Measurements from ENCODE around the gene FXYD4. TPM values are rescaled to one million over a fixed set of nuclear protein-coding genes. Genes with fewer than 3 reads are reported as not detected.

FXYD4 gene
- total RNA-seq, 4 donors from 2014 or later: not detected

DNA sequence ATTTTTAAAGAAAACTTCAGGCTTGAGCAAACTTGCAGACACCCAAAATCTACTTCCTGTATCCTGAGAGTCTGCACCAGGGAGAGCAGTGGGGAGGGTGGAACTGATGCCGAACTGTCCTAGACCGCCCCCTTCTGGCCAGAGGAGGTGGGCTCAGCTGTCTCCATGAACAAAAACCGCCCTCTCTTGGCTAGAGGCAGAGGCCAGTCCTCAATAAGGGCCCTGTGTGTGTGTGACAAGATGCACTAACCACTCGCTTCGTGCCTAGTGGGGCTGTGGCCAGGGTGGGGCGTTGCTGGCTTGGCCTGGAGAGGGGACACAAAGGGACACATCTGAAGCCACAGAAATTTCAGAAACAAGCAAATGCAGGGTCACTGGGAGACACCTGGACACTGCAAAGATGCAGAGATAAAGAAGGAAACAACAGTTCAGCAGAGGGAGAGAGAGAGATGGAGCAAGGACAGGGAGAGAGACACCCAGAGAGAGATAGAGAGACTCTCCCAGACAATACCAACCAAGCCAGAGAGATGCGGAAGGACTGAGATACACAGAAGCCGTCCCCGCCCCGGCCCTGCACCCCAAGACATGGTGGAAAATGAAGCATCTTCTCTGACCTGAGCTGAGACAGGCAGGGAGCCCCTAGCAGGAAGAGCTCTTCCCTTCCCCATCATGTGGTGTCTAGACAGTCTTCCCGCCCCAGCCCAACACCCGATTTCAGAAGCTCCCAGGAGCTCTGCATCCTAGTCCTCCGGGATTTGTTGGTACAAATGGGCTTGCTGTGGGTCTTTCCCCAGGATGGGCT is 22.7 kb upstream of the FXYD4 start:
- H3K27ac ChIP-seq: no peak overlapping the region
- no peaks in the 10 kb centered on the region for H3K27me3 ChIP-seq
- DNase-seq: peak; percentile 86 to 95 (median 89)
- no peaks in the 10 kb centered on the region for H3K36me3 ChIP-seq
- H3K9me3 ChIP-seq: no peaks in the 10 kb centered on the region
- no peaks in the 10 kb centered on the region for H3K4me1 ChIP-seq
- H3K4me3 ChIP-seq: no peak overlapping the region
- TF ChIP-seq POLR2A (IDR thresholded peaks at IDR 0.05): no peak
- TF ChIP-seq, protein P1, sequence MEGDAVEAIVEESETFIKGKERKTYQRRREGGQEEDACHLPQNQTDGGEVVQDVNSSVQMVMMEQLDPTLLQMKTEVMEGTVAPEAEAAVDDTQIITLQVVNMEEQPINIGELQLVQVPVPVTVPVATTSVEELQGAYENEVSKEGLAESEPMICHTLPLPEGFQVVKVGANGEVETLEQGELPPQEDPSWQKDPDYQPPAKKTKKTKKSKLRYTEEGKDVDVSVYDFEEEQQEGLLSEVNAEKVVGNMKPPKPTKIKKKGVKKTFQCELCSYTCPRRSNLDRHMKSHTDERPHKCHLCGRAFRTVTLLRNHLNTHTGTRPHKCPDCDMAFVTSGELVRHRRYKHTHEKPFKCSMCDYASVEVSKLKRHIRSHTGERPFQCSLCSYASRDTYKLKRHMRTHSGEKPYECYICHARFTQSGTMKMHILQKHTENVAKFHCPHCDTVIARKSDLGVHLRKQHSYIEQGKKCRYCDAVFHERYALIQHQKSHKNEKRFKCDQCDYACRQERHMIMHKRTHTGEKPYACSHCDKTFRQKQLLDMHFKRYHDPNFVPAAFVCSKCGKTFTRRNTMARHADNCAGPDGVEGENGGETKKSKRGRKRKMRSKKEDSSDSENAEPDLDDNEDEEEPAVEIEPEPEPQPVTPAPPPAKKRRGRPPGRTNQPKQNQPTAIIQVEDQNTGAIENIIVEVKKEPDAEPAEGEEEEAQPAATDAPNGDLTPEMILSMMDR (IDR thresholded peaks at IDR 0.05): peak; percentile 83 to 97 (median 94)

DNA sequence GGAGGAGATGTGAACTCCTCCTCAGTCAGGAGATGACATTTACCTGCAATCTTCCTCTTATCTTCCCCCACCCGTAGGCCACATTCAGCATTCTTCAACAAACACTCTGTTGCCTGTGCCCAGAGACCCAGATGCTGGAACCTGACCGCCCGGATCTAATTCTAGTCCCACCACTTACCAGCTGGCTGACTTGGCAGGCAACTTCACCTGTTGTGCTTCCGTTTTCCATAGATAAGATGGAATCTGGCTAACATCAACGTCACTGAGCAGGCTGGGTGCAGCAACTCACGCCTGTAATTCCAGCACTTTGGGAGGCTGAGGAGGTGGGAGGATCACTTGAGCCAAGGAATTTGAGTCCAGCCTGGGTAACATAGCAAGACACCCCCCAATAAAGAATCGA is 21.3 kb upstream of the FXYD4 start:
- no peak overlapping the region for H3K4me3 ChIP-seq
- DNase-seq: no peak
- no peaks in the 10 kb centered on the region for H3K27me3 ChIP-seq
- H3K4me1 ChIP-seq: no peaks in the 10 kb centered on the region
- no peak for TF ChIP-seq POLR2A (IDR thresholded peaks at IDR 0.05)
- TF ChIP-seq, protein P1 (IDR thresholded peaks at IDR 0.05): no peak
- H3K36me3 ChIP-seq: no peaks in the 10 kb centered on the region
- no peak overlapping the region for H3K27ac ChIP-seq
- no peaks in the 10 kb centered on the region for H3K9me3 ChIP-seq

DNA sequence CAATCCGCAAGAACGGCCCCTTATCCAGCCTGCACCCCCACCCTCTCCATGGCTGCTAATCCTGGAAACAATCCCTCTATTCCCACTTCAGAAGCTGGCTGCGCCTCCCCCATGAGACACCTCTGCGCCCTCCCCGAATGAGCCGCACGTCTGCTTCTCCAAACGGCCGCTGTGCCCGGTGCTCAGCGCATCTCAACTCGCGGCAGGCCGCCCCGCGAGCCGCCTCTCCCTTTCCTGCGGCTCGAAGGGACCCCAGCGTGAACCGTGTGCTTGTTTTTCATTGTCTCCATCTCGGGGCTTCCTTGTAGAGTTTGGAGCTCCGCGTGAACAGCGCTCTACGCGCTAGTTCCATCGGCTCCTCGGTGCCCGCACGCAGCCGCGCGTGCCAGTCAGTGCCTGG is 20.8 kb upstream of the FXYD4 start:
- no peak for DNase-seq
- no peaks in the 10 kb centered on the region for H3K9me3 ChIP-seq
- no peak overlapping the region for H3K4me3 ChIP-seq
- TF ChIP-seq, protein P1 (IDR thresholded peaks at IDR 0.05): no peak
- TF ChIP-seq POLR2A (IDR thresholded peaks at IDR 0.05): no peak
- no peaks in the 10 kb centered on the region for H3K4me1 ChIP-seq
- no peak overlapping the region for H3K27ac ChIP-seq
- no peaks in the 10 kb centered on the region for H3K27me3 ChIP-seq
- no peaks in the 10 kb centered on the region for H3K36me3 ChIP-seq

DNA sequence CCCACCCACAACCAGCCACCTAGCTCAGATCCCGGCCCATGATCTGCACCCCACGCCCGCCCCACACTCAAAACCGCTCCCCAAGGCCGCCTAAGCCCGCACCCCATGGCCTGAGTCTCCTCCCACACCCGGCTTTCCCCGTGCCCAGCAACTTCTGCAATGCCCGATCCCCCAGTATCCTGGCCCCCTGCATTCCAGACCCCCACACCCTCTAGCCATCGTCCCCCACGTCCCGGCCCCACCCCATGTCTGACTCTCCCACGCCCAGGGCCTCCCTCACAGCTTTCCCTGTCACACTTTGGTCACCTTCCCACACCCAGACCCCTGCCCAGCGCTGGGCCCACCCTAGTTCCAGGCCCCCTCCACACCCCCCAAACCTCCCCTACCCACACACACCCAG is 20.1 kb upstream of the FXYD4 start:
- no peak overlapping the region for H3K27ac ChIP-seq
- TF ChIP-seq, protein P1 (IDR thresholded peaks at IDR 0.05): no peak
- no peak for TF ChIP-seq POLR2A (IDR thresholded peaks at IDR 0.05)
- no peaks in the 10 kb centered on the region for H3K27me3 ChIP-seq
- H3K4me1 ChIP-seq: no peaks in the 10 kb centered on the region
- no peak for DNase-seq
- H3K36me3 ChIP-seq: no peaks in the 10 kb centered on the region
- no peak overlapping the region for H3K4me3 ChIP-seq
- no peaks in the 10 kb centered on the region for H3K9me3 ChIP-seq

- no peak overlapping the region for H3K27ac ChIP-seq
- no peaks in the 10 kb centered on the region for H3K9me3 ChIP-seq
- no peaks in the 10 kb centered on the region for H3K36me3 ChIP-seq
- no peak for TF ChIP-seq POLR2A (IDR thresholded peaks at IDR 0.05)
- TF ChIP-seq, protein P1 (IDR thresholded peaks at IDR 0.05): no peak
- H3K27me3 ChIP-seq: no peaks in the 10 kb centered on the region
- DNase-seq: no peak
- H3K4me1 ChIP-seq: no peaks in the 10 kb centered on the region
- H3K4me3 ChIP-seq: no peak overlapping the region
Observed at GRCh38 chr10:43352951-43353350, 18.5 kb upstream of the FXYD4 start.
